H9 (cell line): ENCODE data around the gene MAPKAP1. TPM values are rescaled to one million over a fixed set of nuclear protein-coding genes. Genes with fewer than 3 reads are reported as not detected.

ENCODE experiments used
- DNase-seq: peaks from one replicate; pipeline ENCODE4 v3.0.0-alpha.2; 2017
- H2AFZ ChIP-seq: one replicate; pipeline ENCODE4 v1.6.1; 2013; ENCODE audit warnings: mild to moderate bottlenecking, low read length, control low read depth, moderate library complexity
- H2AK5ac ChIP-seq: 2 replicates; pipeline ENCODE4 v1.6.1; 2013; ENCODE audit warnings: low read length, control low read depth, mixed read lengths; ENCODE audit not compliant: insufficient read length
- H2BK120ac ChIP-seq: one replicate; pipeline ENCODE4 v1.6.1; 2013; ENCODE audit warnings: low read depth, mild to moderate bottlenecking, low read length, control low read depth, inconsistent platforms; ENCODE audit not compliant: poor library complexity, severe bottlenecking
- H2BK12ac ChIP-seq: 2 replicates; pipeline ENCODE4 v1.6.1; 2013; ENCODE audit warnings: low read length, control low read depth, mixed read lengths, low read depth; ENCODE audit not compliant: insufficient read length
- H2BK15ac ChIP-seq: 2 replicates; pipeline ENCODE4 v1.6.1; 2013; ENCODE audit warnings: low read depth, low read length, control low read depth
- H2BK20ac ChIP-seq: one replicate; pipeline ENCODE4 v1.6.1; 2013; ENCODE audit warnings: low read depth, mild to moderate bottlenecking, low read length, control low read depth, inconsistent platforms; ENCODE audit not compliant: poor library complexity, severe bottlenecking
- H2BK5ac ChIP-seq: 2 replicates; pipeline ENCODE4 v1.6.1; 2013; ENCODE audit warnings: low read length, control low read depth, mixed read lengths; ENCODE audit not compliant: insufficient read length
- H3K14ac ChIP-seq: 2 replicates; pipeline ENCODE4 v1.6.1; 2013; ENCODE audit warnings: low read length, control low read depth; ENCODE audit not compliant: insufficient read depth
- H3K18ac ChIP-seq: 2 replicates; pipeline ENCODE4 v1.6.1; 2013; ENCODE audit warnings: low read depth, mild to moderate bottlenecking, mixed read lengths, low read length, control low read depth; ENCODE audit not compliant: insufficient read length
- H3K23ac ChIP-seq: 2 replicates; pipeline ENCODE4 v1.6.1; 2013; ENCODE audit warnings: low read length, control low read depth, mixed read lengths, low read depth; ENCODE audit not compliant: insufficient read length
- H3K23me2 ChIP-seq: 2 replicates; pipeline ENCODE4 v1.6.1; 2013; ENCODE audit warnings: low read depth, mild to moderate bottlenecking, mixed read lengths, low read length, control low read depth; ENCODE audit not compliant: insufficient read length, poor library complexity, severe bottlenecking
- H3K27ac ChIP-seq: 2 replicates; pipeline ENCODE4 v1.5.1; 2013; ENCODE audit warnings: low read length, control low read depth, mixed read lengths, low read depth; ENCODE audit not compliant: insufficient read length
- H3K27me3 ChIP-seq: 2 replicates; pipeline ENCODE4 v1.6.1; 2013; ENCODE audit warnings: low read length, control low read depth, inconsistent platforms; ENCODE audit not compliant: insufficient read depth
- H3K4ac ChIP-seq: 2 replicates; pipeline ENCODE4 v1.6.1; 2013; ENCODE audit warnings: low read depth, mild to moderate bottlenecking, control low read depth, inconsistent platforms, low read length, moderate library complexity
- H3K4me1 ChIP-seq: 2 replicates; pipeline ENCODE4 v1.6.1; 2013; ENCODE audit warnings: low read length, control low read depth, inconsistent platforms; ENCODE audit not compliant: insufficient read depth
- H3K4me2 ChIP-seq: 2 replicates; pipeline ENCODE4 v1.6.1; 2013; ENCODE audit warnings: low read length, control low read depth, mixed read lengths; ENCODE audit not compliant: insufficient read length, insufficient read depth
- H3K56ac ChIP-seq: 2 replicates; pipeline ENCODE4 v1.6.1; 2013; ENCODE audit warnings: low read depth, mild to moderate bottlenecking, mixed read lengths, low read length, control low read depth; ENCODE audit not compliant: insufficient read length
- H3K79me1 ChIP-seq: 2 replicates; pipeline ENCODE4 v1.6.1; 2013; ENCODE audit warnings: low read depth, mild to moderate bottlenecking, moderate library complexity, low read length, control low read depth, inconsistent platforms; ENCODE audit not compliant: insufficient read depth, poor library complexity, severe bottlenecking
- H3K79me2 ChIP-seq: 2 replicates; pipeline ENCODE4 v1.6.1; 2013; ENCODE audit warnings: low read length, control low read depth, inconsistent platforms; ENCODE audit not compliant: insufficient read depth
- H3K9ac ChIP-seq: 2 replicates; pipeline ENCODE4 v1.6.1; 2013; ENCODE audit warnings: low read length, control low read depth, mixed read lengths; ENCODE audit not compliant: insufficient read length; ENCODE audit errors: extremely low read depth
- H3K9me3 ChIP-seq: one replicate; pipeline ENCODE4 v1.6.1; 2013; ENCODE audit warnings: low read depth, low read length, inconsistent platforms; ENCODE audit not compliant: control insufficient read depth
- H3T11ph ChIP-seq: one replicate; pipeline ENCODE4 v1.6.1; 2013; ENCODE audit warnings: mild to moderate bottlenecking, low read length, control low read depth, inconsistent platforms
- H4K20me1 ChIP-seq: one replicate; pipeline ENCODE4 v1.6.1; 2013; ENCODE audit not compliant: control insufficient read depth, insufficient read length, insufficient read depth
- H4K5ac ChIP-seq: 2 replicates; pipeline ENCODE4 v1.6.1; 2013; ENCODE audit warnings: low read depth, mild to moderate bottlenecking, mixed read lengths, low read length, control low read depth; ENCODE audit not compliant: insufficient read length
- H4K8ac ChIP-seq: replicated peaks from 2 replicates; pipeline ENCODE4 v1.6.1; 2013; ENCODE audit warnings: low read length, control low read depth, mixed read lengths, low read depth; ENCODE audit not compliant: insufficient read length
- H4K91ac ChIP-seq: 2 replicates; pipeline ENCODE4 v1.6.1; 2013; ENCODE audit warnings: low read depth, mild to moderate bottlenecking, moderate library complexity, mixed read lengths, low read length, control low read depth; ENCODE audit not compliant: insufficient read length
- H3K27ac Mint-ChIP-seq, 3 experiments: 2 replicates in 2 of 3; 3 replicates in 1 of 3; pipeline ENCODE4 v1.8.0; 2020 to 2021; ENCODE audit warnings: mixed read lengths in 3 of 3, mild to moderate bottlenecking in 1 of 3, moderate library complexity in 1 of 3
- H3K27me3 Mint-ChIP-seq: 2 replicates; pipeline ENCODE4 v1.8.0; 2021; ENCODE audit warnings: low read depth, mild to moderate bottlenecking, moderate library complexity, mixed read lengths
- H3K36me3 Mint-ChIP-seq, 3 experiments: 2 replicates in 2 of 3; 3 replicates in 1 of 3; pipeline ENCODE4 v1.8.0; 2020 to 2021; ENCODE audit warnings: low read depth in 3 of 3, mixed read lengths in 3 of 3; ENCODE audit not compliant: insufficient read depth in 1 of 3
- H3K4me1 Mint-ChIP-seq, 2 experiments: 2 replicates each; pipeline ENCODE4 v1.8.0; 2020; ENCODE audit warnings: mixed read lengths in 2 of 2
- H3K4me3 Mint-ChIP-seq, 2 experiments: 2 replicates in 1 of 2; 3 replicates in 1 of 2; pipeline ENCODE4 v1.8.0; 2020 to 2021; ENCODE audit warnings: mild to moderate bottlenecking in 2 of 2, mixed read lengths in 2 of 2, moderate library complexity in 1 of 2
- H3K9me3 Mint-ChIP-seq, 2 experiments: 2 replicates in 1 of 2; 3 replicates in 1 of 2; pipeline ENCODE4 v1.8.0; 2020; ENCODE audit warnings: mild to moderate bottlenecking in 2 of 2, mixed read lengths in 2 of 2, moderate library complexity in 1 of 2
- CTCF ChIP-seq: fragments of 200-600 bp; sonication (generic); conservative IDR thresholded peaks from 3 replicates; pipeline ENCODE4 v1.8.0; 2021; ENCODE audit warnings: antibody characterized with exemption, mild to moderate bottlenecking
- WGBS: extraction: QIAGEN DNeasy Blood & Tissue Kit; methylation state at CpG from one replicate; pipeline ENCODE4 v1.1.7; 2013; ENCODE audit warnings: missing lambda C conversion rate, low lambda C conversion rate, mixed read lengths; ENCODE audit not compliant: insufficient read length; ENCODE audit errors: extremely low coverage; 5-methylcytosine and 5-hydroxymethylcytosine counted together
- total RNA-seq: library from RNA; stranded (reverse); gene quantifications from 2 replicates; pipeline ENCODE4 v1.2.1, GENCODE V29; 2021

The MAPKAP1 gene
- total RNA-seq, 1 experiment from 2014 or later: 97.0 TPM

DNA sequence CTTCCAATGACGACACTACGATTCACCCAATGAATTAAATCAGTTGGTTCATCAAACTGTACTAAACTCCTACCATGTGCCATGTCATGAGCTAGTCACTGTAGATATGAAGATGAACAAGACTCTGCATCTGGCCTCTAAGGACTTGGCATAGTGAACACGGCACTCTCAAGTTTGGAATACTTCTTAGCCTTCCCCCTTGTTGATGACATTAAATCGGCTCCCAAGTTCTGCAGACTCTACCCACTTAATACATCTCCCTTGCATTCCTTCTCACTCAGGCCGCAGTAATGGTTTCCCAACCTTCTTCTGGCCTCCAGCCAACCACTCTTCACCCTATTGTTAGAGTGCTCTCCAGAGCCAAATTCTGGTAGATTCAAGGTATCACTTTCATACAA, 184.7 kb downstream of the MAPKAP1 start:
- Histone ChIP-seq H3T11ph (no peak overlapping the region), H4K20me1 (no peaks in the 10 kb centered on the region), H4K8ac (no peak overlapping the region), H3K23me2 (no peaks in the 10 kb centered on the region), H2BK15ac (no peak overlapping the region), H3K79me2 (no peaks in the 10 kb centered on the region), H3K27ac (no peak overlapping the region), H3K9me3 (no peaks in the 10 kb centered on the region), H2BK120ac (no peak overlapping the region), H3K14ac (no peak overlapping the region), H2AK5ac (no peak overlapping the region), H3K4me2 (no peak overlapping the region), H3K79me1 (no peaks in the 10 kb centered on the region), H3K4ac (no peak overlapping the region), H4K5ac (no peak overlapping the region), H3K9ac (no peak overlapping the region), H2AFZ (no peak overlapping the region), H2BK12ac (no peak overlapping the region), H3K56ac (no peak overlapping the region), H2BK20ac (no peak overlapping the region), H3K4me1 (peaks cover 7% of the 10 kb centered on the region), H2BK5ac (no peak overlapping the region), H4K91ac (no peak overlapping the region), H3K23ac (no peak overlapping the region), H3K18ac (no peak overlapping the region), H3K27me3 (no peaks in the 10 kb centered on the region)
- no peak for DNase-seq
- Mint-ChIP-seq H3K4me1 (peaks cover 39% of the 10 kb centered on the region in 2 experiments), H3K4me3 (no peak overlapping the region), H3K9me3 (no peaks in the 10 kb centered on the region), H3K36me3 (peaks cover 0 to 2% (median 0%) of the 10 kb centered on the region in 3 experiments; a peak in 1 of 7 replicates), H3K27me3 (no peaks in the 10 kb centered on the region), H3K27ac (no peak overlapping the region)
- no peak for TF ChIP-seq CTCF
- WGBS: no CpG with 5 or more reads among the region's 5 CpGs
